ENCODE measurements around the gene LRRIQ1.

The LRRIQ1 gene

DNA sequence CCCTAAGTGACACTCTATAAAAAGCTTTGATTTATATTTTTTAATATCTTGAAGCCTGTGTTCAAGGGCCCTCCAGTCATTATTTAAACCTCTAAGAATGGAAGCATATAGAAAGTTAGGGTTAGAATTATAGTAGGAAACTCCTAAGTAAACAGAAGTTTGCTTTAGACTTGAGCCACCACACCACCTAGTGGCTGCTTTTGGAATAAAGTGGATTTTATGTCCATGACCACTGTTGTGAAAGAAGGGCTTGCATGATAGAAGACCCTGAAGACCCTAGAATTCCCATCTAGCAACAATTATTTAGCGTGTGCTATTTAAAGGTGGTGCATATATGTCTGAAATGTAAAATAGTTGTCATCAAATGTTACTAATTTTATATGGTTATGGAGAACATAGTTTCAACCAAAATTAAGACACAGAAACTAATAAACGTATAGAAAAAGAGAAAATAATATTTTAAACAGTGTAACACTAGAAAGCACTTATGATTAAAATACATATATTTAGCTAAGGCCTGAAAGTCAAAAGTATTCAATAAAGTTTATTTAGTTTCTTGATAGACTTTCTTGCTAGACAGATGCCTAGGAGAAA lies 21.3 kb downstream of the LRRIQ1 start:
- H3K4me3 ChIP-seq (ENCODE audit: low read depth, low read length): no peak overlapping the region
- TF ChIP-seq, protein P1, sequence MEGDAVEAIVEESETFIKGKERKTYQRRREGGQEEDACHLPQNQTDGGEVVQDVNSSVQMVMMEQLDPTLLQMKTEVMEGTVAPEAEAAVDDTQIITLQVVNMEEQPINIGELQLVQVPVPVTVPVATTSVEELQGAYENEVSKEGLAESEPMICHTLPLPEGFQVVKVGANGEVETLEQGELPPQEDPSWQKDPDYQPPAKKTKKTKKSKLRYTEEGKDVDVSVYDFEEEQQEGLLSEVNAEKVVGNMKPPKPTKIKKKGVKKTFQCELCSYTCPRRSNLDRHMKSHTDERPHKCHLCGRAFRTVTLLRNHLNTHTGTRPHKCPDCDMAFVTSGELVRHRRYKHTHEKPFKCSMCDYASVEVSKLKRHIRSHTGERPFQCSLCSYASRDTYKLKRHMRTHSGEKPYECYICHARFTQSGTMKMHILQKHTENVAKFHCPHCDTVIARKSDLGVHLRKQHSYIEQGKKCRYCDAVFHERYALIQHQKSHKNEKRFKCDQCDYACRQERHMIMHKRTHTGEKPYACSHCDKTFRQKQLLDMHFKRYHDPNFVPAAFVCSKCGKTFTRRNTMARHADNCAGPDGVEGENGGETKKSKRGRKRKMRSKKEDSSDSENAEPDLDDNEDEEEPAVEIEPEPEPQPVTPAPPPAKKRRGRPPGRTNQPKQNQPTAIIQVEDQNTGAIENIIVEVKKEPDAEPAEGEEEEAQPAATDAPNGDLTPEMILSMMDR (IDR thresholded peaks at IDR 0.05; ENCODE audit: low read depth, low read length): peak; percentile 32; the same call in 1 of the 2 replicates

DNA sequence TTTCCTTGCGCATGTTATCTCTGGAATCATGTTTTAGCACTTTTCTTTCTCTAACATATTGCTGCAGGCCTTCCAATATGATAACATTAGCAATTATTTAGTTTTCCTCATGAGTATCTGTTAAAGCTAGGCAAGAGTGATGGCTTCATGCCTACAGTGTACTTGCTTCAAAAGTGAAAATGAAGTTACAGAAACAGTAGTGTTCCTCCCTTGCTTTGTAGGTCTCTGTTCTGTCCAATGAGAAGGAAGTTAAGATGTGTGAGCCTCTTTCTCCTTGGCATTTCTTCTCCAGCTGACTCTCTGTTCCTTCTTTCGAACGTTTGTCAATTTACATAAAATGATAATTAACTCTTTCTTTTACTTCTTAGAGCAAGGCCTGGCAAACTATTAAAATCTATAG lies 22.2 kb downstream of the LRRIQ1 start:
- no peak overlapping the region for H3K4me3 ChIP-seq (ENCODE audit: low read depth, low read length)
- TF ChIP-seq, protein P1 (IDR thresholded peaks at IDR 0.05; ENCODE audit: low read depth, low read length): no peak

GRCh38 chr12:85059594-85059993 lies 23.4 kb downstream of the LRRIQ1 start:
- no peak overlapping the region for H3K4me3 ChIP-seq (ENCODE audit: low read depth, low read length)
- TF ChIP-seq, protein P1 (IDR thresholded peaks at IDR 0.05; ENCODE audit: low read depth, low read length): no peak

DNA sequence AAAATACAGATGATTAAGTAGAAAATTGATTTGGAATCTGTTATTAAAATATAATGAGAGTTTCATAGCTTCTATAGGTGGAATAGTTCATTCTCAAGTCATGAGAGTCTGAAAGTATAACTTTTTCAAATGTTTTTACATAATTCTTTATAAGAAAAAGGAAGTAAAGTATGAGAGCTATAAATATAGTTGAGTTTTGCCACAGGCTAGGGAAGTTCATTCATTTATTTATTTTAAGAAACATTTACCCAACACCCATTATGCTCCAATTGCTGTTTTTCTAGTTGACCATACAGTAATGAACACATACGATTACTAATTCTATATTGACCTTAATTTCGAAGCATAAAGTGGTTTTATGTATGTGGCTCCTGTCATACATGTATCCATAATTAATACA lies 24.8 kb downstream of the LRRIQ1 start:
- TF ChIP-seq, protein P1 (IDR thresholded peaks at IDR 0.05; ENCODE audit: low read depth, low read length): no peak
- no peak overlapping the region for H3K4me3 ChIP-seq (ENCODE audit: low read depth, low read length)

- no peak overlapping the region for H3K4me3 ChIP-seq (ENCODE audit: low read depth, low read length)
- TF ChIP-seq, protein P1 (IDR thresholded peaks at IDR 0.05; ENCODE audit: low read depth, low read length): no peak
Observed at GRCh38 chr12:85065837-85066482, 29.8 kb downstream of the LRRIQ1 start.

- TF ChIP-seq, protein P1 (IDR thresholded peaks at IDR 0.05; ENCODE audit: low read depth, low read length): no peak
- H3K4me3 ChIP-seq (ENCODE audit: low read depth, low read length): no peak overlapping the region
Observed at GRCh38 chr12:85072826-85073225, 36.7 kb downstream of the LRRIQ1 start.

DNA sequence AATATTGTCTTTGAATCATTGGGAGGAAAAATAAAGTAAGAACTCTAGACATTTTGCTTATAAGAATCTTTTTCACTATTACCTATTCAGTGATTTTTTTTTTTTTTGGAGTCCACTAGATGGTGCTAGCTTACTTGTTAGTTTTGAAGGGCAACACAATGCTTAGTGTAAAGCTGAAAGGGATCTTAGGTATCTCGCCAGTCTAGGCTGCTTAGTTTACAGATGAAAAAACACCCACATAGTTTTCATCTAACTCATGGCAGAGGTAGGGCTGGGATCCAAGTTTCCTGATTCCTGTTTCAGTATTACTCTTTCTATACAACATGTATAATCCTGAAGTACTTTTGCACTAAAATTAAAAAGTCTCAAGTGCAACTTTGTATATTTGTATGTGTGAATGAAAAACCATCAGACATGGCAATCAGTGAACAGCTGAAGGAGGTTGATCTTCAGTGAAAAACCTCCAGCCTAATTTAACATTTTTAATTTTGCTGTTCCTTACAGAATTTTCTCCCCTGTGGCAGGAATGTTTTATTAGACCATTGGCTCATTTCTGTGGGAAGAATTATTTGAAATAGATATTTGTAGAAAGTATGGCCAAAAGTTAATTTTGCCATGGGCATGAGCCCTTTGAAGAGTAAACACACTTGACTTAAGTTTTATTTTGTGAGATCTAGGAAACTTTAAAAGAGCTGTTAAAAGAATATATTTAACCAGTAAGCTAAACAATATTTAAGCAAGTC lies 40.7 kb downstream of the LRRIQ1 start:
- TF ChIP-seq, protein P1 (IDR thresholded peaks at IDR 0.05; ENCODE audit: low read depth, low read length): no peak
- no peak overlapping the region for H3K4me3 ChIP-seq (ENCODE audit: low read depth, low read length)

All from WI38 (cell line).